UCSD-AML1 (cell line): ENCODE results near the gene GPR31.
"Not testable (repeated sequence)": the region's sequence is repeated elsewhere in the genome, so short reads cannot be mapped to it uniquely, and the experiment has no call there.

Source experiments
- DNase-seq: peaks from one replicate; lab custom pipeline; 2025; ENCODE audit not compliant: unreplicated experiment; lab: John Stamatoyannopoulos, UW

Gene GPR31, protein sequence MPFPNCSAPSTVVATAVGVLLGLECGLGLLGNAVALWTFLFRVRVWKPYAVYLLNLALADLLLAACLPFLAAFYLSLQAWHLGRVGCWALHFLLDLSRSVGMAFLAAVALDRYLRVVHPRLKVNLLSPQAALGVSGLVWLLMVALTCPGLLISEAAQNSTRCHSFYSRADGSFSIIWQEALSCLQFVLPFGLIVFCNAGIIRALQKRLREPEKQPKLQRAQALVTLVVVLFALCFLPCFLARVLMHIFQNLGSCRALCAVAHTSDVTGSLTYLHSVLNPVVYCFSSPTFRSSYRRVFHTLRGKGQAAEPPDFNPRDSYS

DNA sequence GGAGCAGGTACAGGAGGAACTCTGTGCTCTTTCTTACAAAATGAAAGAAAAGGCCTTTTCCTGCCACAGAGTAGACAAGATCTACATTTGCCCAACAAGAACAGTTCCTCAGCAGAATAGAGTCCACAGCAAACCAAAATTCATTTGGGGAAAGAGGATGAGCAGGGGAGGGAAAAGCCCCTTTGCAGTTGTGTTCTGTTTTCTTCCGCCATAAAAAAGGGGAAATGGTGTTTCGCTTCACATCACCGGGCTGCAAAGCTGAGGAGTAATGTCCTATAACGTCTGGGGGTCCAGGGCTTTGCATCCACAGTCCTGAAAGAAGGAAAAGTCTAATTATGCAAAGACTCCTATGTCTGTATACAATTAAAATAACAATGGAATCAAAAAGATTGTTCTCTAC is at the start of gene GPR31:
Gene GPR31, minus strand, starts transcription at position 118 of the 400 bp plus-strand sequence. CDS start 149 bp downstream, outside the sequence.
- DNase-seq: no peak

DNA sequence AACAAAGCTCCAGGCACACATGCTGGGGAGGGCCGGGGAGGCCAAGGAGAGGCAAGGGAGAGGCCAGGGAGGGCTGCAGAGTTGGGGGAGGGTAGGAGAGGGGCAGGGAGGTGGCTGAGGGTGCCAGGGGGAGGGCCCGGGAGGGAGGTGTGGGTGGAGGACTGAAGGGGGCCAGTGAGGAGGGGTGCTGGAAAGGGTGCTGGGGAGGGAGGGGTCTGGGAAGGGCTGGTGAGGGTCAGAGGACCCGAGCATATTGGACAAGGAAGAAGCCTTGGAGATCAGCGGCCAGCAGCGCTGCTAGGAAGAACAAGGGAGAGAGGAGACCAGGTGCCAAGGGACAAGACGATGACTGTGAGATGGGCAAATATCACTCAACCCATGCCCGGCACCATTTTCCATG is 49.7 kb upstream of the GPR31 start:
- no peak for DNase-seq

DNA sequence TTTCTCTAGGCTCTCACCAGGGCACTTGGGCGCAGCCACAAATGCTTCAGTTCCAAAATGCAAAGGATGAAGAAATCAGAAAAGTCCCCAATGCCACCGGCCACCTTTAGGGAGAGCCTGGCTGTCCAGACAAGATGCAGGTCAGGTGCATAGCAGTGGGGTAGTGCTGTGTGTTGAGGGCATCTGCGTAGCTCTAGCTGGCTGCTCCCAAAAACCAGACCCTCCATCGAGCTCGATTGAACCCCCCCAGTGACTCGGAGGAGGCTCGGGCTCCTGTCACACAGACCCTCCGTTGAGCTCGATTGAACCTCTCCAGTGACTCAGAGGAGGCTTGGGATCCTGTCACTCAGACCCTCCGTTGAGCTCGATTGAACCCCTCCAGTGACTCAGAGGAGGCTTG is 47.5 kb upstream of the GPR31 start:
- DNase-seq: not testable (repeated sequence)

DNA sequence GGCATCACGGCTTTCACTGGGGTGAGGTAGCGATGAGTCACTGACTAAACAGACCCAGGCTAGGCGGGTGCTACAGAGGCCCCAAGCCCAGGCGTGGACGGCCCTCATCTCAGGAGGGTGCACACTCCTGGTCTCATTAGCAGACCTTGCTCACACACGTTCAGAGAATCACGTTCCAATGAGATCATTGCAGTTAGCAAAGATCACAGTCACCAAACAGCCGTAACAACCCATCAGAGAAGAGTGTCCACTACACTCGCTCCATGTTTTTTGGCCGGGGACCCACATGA is 46.2 kb upstream of the GPR31 start:
- not testable (repeated sequence) for DNase-seq

DNA sequence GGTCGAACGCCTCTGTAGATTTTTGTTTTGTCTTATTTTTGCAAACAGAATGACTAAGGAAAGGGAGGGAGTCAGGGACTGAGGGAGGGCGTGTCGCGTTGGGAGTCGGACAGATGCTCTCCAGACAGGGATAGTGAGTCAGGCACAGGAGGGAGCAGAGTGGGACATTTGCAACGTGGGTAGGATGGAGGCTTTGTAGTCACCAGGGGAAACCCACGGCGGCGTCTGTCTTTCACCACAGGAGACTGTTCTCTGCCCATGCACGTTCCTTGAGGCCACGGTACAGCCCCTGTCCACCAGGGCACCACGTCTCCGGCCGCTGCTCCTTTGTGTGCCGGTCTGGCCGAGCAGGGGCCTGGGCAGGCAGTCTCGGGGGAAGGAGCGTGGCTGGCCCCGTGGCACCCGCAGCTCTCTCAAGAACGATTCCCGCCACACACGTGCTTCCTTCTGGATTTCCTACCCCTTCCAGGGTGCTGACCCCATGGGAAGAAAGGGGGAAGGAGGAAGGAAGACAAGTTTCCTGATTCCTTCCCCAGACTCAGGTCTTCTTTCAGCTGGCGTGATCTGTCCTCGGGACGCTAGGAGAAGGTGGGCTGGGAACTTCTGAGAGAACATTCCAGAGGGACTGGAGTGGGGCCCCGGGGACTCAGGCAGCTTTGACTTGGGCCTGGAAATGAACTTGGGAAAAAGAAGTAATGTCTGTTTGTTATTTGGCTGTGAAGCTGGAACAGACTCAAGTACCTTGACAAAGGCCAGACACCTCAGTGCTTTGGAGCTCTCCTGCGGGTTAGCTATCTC is 45.7 kb upstream of the GPR31 start:
- not testable (repeated sequence) for DNase-seq

DNA sequence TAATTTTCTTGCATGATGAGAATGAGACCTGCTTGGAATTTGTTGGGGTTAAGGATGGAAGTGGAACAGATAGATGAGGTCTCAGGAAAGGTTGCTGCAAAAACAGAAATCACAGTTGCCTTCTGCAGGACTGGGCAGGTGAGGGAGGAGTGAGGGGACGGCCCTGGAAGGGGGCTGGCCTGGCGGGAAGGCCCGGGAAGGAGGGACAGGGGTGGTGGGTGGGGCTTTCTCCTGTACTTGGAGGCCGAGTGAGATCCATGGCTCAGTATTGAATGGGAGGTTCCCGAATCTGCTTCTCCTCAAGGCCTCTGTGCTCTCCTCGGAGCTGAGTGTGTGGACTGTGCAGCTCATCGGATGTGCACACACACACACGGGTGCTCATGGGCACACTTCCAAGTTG is 44.8 kb upstream of the GPR31 start:
- DNase-seq: not testable (repeated sequence)

DNA sequence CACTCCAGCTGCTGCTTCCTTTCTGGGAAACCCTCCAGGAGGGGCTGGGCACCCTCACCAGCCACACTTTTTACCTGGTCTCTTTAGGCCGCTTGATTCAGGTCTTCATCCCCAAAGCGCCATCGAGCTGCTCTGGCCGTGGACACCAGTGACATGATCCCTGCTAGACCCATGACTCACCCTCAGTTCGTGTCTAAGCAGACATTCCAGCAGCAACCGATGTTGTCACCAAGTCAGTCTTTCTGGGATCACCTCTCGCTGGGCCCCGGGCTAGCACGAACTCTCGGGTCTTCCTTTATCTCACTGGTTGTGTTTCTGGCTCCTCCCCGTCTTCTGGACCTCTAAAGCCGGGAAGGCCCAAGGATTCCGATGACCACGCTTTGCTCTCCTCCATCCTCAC is 43.0 kb upstream of the GPR31 start:
- no peak for DNase-seq

DNA sequence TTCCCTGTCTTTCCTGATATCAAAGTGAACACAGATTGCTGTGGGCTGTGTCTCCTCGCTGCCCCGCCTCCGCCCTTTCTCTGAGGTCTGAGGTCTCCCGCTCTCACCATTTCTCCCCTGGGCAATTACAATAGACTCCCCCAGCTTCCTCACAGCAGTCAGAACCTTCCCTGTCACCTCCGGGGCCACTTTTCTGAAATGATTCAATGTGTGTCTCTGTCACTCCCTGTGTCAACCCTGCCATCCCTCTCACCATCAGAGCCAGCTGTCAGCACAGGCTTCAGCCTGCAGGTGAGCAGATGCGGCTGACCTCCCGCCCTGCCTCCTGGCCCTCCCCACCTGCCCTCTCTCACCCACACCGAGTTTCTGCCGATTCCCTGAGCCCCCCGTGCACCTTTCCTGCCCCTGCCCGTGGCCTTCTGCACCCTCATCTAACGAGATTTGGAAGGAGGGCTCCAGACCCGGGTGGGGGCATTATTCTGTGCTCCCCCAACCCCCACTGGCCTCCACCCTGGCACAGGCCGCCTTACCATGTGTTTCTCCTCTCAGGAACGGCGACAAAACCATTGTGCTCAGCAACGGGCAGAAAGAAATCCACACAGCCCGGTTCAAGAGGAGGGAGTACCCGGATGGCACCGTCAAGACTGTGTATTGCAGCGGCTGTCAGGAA is 38.3 kb upstream of the GPR31 start:
- not testable (repeated sequence) for DNase-seq

DNA sequence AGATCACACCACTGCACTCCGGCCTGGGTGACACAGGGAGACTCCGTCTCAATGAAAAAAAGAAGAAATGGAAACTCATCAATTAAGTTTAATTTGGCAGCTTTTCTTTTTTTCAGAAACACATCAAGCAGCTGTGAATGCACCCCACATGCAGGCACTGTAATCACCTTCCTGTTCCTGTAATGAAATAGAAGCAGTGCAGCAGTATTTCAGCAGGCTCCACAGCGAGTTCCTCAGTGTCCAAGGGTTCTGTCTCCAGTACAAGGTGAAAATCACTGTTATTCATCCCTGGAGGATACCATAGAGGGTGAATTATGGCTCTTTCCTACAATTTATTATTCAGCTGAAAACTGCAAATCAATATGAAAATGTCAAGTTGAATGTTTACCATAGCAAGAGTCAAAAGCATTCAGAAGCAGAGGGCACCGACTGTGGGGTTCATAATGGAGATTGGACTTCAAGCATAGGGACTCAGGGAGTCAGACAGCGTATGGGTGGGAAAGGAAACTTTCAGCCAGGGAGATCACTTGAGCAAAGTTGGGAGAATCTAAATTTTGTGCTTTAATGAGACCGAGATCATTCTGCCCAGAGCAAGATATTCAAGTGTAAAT is 35.8 kb upstream of the GPR31 start:
- DNase-seq: not testable (repeated sequence)

DNA sequence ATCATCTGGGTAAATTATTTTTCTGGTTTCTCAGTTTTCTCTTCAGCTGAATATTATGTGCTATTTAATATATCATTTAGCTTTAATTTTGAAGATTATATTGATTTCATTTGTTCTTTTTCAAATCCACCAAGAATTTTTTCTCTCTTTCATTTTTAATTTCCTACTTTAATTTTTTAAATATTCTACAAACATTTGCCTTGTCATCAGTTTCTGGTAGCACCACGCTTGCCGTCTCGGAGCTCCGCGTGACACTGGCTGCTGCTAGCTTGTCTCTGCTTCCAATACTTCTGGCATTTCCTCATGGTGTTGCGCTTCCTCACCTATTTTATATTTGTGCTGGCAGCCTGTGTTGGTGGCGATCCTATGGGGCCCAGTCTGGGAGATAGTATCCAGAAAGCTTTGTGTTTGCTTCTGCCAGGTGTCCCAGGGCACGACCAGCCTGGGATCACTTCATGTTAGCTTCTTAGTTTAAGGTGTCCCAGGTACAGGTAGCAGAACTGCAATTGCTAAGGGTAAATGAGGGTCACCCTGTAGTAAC is 33.3 kb upstream of the GPR31 start:
- not testable (repeated sequence) for DNase-seq

DNA sequence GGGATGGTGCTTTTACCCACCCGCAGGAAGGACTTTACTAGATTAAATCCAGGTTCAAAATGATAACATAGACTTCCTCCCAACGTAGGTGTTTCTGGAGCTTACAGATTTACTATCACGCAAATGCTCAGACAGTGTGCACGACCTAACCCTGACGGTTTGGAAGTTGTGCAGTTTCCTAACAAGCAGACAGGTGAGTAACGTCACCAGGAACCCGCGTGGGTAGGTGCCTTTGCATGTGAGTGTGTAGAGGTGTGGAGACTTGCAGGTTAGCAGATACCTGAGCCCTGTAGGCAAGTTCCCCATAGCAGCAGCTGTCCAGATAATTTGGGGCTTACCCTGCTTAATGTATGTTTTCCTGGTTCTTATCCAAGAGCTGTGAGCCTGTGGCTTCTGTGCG is 29.5 kb upstream of the GPR31 start:
- DNase-seq: not testable (repeated sequence)

DNA sequence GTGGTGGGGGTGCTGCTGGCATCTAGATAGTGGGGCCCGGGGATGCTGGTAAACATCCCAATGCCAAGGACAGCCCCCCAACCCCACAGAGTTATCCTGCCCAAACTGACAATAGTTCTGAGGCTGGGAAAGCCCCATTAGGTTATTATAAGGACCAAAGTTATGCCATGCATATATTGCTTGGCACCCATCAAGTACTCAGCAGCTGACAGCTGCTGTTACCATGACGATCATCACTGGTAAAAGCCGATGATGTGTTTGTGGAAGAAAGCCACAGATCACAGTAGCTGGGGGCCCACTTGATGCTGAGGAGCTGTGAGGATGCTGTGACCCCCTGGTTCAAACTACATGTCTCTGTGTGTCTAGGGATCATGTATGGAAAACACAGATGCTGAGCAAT is 27.3 kb upstream of the GPR31 start:
- not testable (repeated sequence) for DNase-seq

DNA sequence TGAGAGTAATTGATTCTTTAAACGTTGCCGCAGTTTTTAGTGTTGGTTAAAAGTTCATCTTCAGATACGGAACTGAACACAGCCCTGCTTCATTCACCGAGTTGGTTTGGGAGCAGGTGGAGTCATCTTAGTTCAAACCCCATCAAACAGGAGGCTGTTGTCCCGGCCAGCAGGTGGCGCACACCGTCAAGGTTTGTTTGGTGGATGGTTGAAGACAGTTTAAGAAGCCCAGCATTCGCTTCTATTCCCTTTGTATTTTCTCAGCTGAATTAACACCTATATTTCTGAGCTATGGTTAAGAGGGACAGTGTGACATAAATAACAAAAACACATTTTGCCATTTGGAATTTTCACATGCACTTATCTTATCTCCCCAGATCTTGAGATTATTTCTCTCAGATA is 25.1 kb upstream of the GPR31 start:
- DNase-seq: not testable (repeated sequence)

DNA sequence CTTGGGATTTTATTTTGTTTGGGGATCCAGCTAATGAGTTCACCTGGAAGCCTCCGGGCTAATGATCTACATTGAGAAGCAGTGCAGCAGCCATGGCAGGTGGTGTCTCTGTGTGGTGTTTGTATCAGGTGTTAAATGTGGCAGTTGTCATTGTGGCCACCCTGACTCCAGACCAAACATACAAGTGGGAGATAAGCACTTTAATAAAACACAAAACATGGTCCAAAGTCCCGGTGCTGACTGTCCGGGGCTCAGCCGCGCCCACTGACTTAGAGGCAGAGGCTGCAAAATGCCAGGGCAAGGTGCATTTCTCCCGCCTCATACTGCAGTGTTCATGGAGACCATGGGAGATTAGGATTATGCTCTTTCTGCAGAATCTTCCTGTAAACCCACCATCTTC is 23.6 kb upstream of the GPR31 start:
- not testable (repeated sequence) for DNase-seq

DNA sequence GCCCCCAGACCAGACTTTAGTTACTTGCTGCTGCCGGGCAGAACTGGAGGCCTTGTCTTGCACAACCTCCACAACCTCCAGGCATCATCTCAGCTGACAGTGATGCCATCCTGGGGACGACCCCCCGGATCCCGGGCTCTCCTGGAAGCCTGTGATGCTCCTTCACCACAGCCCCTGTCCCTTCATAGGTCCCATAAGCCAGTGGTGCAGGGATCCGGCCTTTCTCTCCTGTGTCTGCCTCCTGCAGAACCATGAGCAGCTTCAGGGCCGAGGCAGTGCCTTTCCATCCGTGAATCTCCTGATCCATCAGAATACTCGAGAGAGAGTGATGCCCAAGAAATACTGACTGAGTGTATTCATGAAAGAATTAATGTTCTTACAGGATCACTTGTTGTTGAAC is 22.3 kb upstream of the GPR31 start:
- not testable (repeated sequence) for DNase-seq

DNA sequence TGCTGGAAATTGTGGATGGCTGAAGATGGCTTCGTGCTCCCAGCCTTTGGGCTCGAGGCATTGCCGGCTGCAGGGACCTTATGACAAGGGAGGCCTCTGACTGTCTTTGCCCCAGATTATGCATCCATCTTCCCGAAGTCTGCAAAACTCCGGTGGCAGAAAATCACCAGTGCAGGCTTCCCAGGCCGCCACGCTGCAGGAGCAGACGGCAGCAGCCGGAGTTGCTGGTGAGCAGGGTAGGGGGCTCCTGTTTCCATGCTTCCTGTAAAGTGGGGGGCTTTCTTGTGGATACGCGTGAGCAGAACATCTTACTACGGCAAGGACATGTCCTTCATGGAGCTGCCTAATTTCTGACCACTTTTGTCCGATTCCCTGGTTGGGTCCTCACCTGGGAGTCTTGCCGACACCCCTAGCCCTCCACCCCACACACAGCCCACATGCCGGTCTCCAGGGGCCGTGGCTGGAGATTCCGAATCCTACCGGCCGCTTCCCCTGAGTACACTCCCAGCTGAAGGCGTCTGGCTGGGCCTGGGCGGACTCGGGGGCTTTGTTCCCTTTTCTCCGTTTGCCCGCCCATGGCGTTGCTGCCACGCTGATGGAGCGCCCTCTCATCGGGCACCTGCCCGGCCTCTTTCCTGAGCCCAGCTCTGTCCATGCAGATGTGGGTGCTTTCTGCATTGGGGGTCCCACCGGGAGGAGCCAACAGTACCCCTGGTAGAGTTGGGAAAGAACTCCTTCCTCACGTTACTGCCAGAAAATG is 21.3 kb upstream of the GPR31 start:
- DNase-seq: not testable (repeated sequence)

DNA sequence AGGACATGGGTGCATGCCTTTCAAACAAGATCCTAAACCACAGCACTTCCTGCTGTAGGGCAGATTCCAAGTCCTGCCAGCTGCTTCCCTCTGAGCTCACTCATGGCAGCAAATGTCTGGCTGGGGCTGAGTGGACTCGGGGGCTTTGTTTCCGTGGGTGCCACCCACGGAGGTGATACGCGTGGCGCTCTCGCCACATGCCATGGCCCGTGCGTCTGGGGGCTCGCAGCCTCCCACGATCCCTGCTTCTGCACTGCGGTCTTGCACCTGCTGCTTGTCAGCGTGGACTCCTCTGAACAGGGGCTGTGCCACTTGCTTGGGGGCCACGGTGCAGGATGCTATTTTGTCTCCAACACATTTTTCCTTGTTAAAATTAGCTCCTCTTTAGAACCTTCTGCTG is 19.5 kb upstream of the GPR31 start:
- not testable (repeated sequence) for DNase-seq

DNA sequence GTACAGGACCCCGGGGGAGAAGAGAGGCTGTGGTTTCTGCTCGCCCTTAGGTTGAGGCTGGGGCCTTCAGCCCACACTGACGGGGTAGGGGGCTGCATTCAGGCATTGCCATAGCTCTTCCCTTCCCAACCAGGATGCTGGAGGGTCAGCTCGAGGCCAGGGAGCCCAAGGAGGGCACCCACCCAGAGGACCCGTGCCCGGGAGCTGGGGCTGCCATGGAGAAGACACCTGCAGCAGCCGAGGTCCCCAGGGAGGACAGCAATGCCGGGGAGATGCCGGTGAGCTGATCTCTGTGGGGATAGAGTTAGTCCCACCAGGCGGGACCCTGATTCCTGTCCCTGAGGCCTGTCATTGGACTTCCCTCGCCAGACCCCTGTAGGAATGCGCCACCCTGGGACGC is 14.2 kb upstream of the GPR31 start:
- not testable (repeated sequence) for DNase-seq

DNA sequence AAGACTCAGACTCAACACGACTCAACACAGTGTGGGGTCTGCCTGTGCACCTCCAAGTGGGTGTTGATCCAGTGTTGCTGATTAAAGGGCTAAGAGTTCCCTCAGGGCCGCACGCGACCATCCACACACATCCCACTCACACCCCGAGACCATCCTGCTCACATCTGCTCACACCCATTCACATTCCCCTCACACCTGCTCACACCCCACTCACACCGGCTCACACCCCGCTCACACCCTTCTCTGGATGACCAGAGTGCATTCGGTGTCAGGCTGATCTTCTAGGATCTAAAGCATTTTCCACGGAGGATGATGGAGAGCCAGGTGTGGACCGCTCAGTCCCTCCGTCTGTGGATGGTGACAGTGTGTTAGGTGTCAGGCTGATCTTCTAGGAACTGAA is 13.5 kb upstream of the GPR31 start:
- DNase-seq: not testable (repeated sequence)

DNA sequence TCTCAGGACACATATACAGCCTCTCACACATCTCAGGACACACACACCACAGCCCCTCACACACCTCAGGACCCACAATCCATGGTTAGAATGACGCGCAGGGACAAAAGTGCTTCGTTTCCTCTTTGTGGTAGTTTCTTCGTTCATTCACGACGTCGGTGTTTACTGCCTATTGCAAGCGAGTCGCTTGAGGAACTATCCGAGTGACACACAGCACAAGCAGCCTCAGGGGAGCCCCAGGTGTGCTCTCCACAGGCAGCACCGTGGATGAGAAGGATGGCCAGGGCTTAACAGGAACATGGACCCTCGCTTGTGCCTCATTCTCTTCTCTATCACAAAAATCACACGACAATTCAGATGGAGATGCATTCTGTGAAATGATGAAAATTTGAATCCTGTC is 12.1 kb upstream of the GPR31 start:
- not testable (repeated sequence) for DNase-seq
